ENCODE measurements around the gene PTCH1.

The PTCH1 gene

DNA sequence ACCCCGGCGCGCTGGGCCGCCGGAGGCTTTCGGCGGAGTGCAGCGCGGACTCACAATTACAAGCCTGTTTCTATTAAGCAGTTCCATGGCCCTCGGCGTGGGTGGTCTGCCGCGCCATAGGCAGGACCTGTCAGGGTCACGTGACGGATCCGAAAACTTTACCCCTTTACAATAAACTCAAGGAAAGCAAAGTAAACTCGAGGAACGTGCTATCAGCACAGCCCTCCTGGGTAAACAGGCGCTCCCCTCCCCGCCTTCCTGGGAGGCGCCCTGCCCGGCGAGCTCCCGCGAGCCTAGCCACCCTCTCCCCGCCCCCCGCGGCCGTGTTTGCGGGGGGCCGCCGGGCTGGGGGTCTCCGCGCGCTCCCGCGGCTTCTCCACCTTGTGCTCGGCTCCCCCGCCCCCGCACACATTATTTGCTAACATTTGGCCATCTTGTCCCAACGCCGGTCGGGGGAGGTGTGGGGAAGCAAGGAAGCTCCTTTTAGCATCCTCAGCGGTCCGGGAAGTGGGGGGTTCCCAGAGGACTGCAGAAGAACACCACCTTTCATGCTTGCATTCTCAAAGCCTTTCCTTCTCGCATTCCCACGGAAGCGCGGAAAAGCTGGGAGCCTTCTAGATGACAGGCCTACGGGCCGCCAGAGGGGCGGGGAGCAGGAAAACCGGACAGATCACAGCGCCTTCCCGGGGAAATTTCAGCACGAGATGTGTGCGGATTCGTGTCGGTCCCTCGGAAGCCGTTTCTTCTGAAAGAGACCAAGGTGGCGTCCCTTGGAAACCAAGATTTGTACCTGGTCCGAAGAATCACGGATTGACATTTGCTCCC lies at the start of gene PTCH1:
Gene PTCH1, minus strand, starts transcription at position 238 of the 825 bp plus-strand sequence.
- no peak for DNase-seq

GRCh38 chr9:95565982-95566381 lies 49.2 kb upstream of the PTCH1 start:
- no peak for DNase-seq

GRCh38 chr9:95561913-95562312 lies 45.1 kb upstream of the PTCH1 start:
- no peak for DNase-seq

DNA sequence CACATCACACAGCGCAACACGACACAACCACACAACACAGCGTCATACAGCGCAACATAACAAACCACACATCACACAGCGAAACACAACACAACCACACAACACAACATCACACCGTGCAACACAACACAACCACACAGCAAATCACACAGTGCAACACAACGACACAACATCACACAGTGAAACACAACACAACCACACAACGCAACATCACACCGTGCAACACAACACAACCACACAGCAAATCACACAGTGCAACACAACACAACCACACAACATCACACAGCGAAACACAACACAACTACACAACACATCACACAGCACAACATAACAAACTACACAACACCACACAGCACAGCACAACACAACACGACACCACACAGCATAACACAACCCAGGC lies 40.4 kb upstream of the PTCH1 start:
- no peak for DNase-seq

GRCh38 chr9:95556521-95556920 lies 39.8 kb upstream of the PTCH1 start:
- DNase-seq = no peak

DNA sequence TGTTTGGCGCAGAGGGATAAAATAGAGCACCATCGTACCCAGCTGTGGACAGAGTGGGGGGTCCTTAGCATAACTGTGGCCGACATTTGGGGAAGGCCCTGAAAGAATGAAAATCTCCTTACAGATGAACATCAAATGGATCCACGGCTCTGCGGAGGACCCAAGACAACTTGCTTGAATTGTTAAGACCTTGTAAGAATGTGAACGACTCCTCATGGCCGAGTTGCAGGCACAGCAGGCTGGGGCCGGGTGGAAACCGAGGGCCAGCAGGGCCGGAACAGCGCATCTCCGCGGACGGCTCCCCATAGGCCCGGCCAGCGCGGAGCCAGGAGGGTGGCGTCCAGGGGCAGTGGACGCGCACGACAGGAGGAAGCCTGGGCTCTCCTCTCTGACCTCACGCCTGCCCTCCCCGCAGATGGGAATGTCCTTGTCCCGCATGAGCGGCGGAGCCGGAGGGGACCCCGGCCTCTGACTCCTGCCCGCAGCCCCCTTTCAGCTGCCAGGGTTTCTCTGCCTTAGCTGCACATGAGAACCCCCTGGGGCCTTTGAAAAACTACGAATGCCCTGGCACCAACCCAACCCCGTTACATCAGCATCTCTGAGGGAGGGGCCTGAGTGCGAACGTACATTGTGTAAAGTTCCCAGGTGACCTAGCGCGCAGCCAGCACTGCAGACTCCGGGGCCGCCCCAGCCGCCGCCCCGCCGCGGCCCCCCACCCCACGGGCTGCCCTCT lies 36.2 kb upstream of the PTCH1 start:
- DNase-seq = no peak

GRCh38 chr9:95552255-95552654 lies 35.5 kb upstream of the PTCH1 start:
- no peak for DNase-seq

GRCh38 chr9:95551406-95551805 lies 34.6 kb upstream of the PTCH1 start:
- DNase-seq = no peak

DNA sequence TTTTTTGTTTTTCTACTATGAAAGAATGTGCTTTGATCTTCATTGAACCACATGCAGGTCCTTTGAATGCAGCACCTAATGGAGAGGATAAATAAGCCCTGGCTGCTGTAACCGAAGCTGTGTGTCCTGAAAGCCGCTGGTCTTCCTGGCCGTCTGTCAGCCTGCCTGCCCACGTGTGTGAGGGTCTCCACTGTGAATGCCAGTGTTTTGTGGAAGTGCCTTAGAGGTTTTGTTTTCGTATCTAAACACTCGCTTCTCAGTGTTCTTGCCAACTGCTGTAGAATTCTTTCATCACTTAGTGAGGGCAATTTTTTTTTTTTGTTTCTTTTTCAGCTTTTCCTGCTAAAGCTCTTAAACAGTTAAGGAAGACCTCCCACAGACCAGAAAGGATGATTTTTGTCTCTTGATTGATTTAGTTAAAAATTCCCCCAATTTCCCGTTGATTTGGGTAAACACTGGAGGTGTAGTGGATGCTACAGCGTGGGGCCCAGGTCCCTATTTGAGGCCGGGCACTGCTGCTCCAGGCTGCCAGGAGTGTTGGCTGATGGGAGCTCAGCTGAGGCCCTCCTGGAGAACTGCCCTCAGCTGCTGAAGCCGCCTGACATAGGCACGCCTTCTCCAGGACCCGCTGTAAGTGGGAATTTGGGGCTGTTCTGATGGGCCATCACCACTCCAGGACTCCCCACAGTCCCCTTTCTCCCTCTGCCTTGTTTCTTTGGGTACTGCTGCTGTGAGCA lies 29.2 kb upstream of the PTCH1 start:
- DNase-seq = no peak

DNA sequence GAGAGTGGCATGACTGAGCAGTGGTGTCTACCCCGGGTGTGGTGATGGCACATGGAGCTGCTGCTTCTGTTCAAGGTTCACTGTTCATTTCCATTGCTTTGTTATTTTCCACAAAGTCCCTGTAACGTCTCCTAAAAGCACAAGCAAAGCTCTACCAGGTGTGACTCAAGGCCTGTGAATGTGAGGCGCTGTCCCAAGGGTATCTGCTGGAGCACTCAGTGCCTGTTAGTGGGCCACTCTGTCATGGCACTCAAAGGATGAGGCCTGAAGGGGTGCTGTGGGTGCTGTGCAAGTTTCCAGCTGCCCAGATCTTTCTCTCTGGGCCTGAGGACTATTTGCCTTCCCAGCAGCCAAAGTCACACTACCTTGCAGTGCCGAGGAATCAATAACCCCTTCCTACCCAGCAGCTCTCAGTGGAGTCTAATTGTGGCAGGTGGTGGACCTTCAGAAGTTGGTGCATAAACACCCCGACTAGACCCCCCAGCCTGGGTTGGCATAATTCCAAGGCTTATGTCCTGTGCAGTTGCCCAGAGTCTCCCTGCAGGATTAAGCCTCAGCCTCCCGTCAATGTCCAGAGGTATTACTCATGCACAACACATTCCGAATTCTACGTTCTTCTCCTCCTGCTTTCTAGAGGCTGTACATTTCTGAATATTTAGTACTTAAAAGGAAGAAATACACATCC lies 17.4 kb upstream of the PTCH1 start:
- no peak for DNase-seq

DNA sequence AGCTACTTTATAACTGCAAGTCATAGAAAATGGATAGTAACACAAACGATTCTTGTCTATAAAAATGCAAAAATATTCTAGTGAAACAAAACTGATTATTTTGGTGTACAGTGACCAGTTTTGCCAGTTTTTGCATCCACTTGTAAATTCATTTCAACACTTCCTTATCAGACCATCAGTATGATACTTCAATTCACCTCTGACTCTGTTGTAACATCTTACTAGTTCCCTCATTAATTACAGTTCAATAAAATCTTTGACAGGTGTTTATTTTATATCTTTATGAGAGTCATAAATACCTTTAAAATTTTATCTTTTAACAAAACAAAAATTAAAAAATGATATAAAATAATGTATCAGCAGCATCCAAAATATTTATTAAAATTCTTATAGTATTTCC lies 13.1 kb upstream of the PTCH1 start:
- no peak for DNase-seq

- no peak for DNase-seq
Measured at GRCh38 chr9:95528908-95529502, 12.2 kb upstream of the PTCH1 start.

DNA sequence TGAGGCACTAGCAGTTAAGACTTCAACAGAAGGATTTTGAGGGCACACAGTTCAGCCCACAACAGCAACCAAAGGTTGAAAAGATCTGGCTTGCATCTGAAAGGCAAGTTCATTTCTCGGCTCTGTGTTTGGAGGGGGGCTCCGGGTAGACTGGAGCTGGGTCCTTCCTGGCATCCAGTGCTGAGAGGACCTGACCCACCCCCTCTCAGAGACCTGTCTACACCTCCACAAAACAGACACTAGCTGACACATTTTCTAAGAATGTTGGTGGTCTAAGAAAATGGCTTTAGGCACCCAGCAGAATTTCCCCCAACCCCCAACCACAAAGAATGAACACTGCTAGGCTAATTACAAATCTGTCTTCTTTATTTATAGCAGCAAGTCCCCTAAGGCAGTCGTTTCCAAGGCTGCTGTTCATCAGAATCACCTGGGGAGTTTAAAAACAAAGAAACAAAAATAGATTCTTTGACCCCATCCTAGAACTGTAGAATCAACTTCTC lies 6.2 kb upstream of the PTCH1 start:
- no peak for DNase-seq

DNA sequence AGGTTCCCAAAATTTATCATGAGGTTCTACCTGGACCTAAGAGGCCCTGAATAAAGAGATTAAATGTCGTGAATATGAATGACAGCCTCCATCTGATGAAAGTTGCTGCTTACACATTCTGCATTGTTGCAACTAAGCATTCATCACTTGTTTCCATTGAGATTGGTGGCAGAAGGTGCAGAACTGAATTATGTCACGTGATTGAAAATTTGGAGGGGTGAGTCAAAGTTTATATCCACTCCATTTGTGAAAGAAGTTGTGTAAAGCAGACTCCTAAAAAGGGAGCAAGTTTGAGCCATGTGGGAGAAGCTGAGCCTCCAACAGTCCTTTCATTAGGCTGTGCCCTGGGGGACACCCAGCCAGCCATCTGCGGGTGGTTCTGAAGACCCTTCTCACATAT lies 4.9 kb upstream of the PTCH1 start:
- no peak for DNase-seq

- no peak for DNase-seq
Measured at GRCh38 chr9:95517559-95518425, 1.0 kb upstream of the PTCH1 start.

- DNase-seq = no peak
Measured at GRCh38 chr9:95516221-95516733, 494 bp downstream of the PTCH1 start.

DNA sequence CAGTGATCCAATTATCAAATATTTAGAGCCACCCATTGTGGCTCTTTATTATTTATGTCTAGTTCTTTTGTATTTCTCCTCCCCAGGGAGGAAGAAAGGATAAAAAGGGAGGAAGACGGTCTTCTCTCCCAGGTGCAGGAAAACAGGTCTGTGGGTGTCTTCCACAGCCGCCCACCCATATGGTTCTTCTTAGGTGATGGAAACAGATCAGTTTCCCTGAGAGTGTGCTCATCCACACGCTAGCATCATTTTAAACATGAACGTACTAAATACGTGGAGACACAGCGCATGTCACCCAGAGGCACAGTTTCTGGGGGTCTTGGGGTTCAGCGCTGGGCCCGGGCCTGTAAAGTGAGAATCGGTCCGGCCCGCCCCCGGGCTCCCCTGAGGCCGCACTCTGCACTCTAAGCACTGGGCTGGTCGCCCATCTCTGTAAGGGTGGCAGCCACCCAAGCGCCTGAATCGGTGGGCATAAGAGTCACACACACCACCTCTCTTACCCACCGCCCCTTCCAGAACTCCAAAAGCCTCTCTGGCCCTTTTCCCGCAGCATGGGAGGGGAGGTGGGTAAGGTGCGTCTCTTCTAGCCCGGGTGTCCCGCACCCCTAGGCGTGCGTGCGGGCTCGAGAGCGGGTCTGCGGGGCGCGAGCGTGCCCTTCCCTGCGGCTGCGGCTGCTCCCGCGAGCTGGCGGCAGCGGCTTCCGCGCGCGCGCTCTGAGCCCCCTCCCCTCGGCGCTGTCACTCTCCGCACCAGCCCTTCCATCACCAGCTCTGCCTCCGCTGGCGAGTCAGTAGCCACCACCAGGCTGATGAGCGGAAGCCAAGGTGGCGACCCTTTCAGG lies 1.3 kb downstream of the PTCH1 start:
- no peak for DNase-seq

GRCh38 chr9:95514342-95514741 lies 2.4 kb downstream of the PTCH1 start:
- no peak for DNase-seq

DNA sequence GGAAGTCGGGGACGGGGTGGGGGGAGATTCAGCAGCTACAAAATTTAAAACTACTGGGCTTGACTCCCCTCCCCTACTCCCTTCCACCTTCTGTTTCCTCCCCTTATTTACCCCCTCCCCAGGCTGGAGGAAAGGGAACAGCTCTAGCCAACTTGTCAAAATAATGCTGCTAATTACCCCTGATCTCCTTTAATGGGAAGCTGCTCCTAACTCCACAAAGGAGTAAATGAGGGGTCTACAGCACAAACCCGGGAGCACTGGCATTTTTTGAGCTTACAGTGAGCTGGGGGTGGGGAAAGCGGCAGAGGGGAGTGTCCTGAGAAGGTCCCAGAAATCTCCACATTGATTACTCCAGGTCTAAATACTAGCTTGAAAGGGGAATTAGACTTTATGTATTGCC lies 3.1 kb downstream of the PTCH1 start:
- DNase-seq = no peak

DNA sequence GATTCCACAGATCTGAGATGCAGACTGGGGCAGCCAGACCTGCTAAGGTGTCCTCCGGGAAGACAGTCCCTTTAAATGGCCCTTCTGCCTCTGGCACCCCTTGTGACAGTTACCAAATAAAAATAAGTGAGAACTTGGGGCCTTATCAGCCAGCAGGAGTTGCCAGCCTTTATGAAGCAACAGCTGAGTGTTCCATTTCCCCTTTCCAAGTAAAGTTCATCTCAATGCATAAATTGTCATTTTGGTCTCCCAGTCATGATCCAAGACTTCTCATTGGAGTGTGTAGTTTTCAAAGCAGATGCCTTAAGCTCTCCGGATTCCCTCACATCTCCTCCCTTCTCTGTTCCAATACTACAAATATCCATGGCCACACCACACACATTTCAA lies 4.1 kb downstream of the PTCH1 start:
- no peak for DNase-seq

Measured in NCI-H2081 treated with DMSO at 0.1 percent for 48 hours (cell line).